Spleen (tissue), 7 donors: Measurements from ENCODE around the gene PRAMEF8.
"Not testable (repeated sequence)": the region's sequence is repeated elsewhere in the genome, so short reads cannot be mapped to it uniquely, and the experiment has no call there.

Source experiments
- CTCF ChIP-seq, 11 experiments: fragments of 200-600 bp in 7 of 11; fragments of 450-650 bp in 4 of 11; sonication (generic) in 4 of 11; IDR thresholded peaks in 8 of 11; conservative IDR thresholded peaks in 3 of 11; 1 replicate in 7 of 11; 2 replicates in 4 of 11; pipeline versions ENCODE4 v1.4.0 to v1.8.0; 2016 to 2021; ENCODE audit warnings: antibody characterized with exemption in 11 of 11, inconsistent platforms in 4 of 11, mild to moderate bottlenecking in 1 of 11
- POLR2A ChIP-seq, 3 donors: fragments of 450-650 bp; IDR thresholded peaks; one replicate each; pipeline ENCODE4 v1.5.1; 2017; ENCODE audit warnings: antibody characterized with exemption in 3 of 3, mild to moderate bottlenecking in 1 of 3
- POLR2AphosphoS5 ChIP-seq, 3 donors: sonication (generic); formaldehyde crosslinking; IDR thresholded peaks; one replicate each; pipeline ENCODE4 v1.5.1; 2017; ENCODE audit warnings: antibody characterized with exemption in 3 of 3
- donor health status: DM: no; HTN: no; CAD: no; lungs with moderate emphysema.
- donor health status: DM: no; HTN: no; CAD: no.
- donor health status: DM: no; HTN: no; CAD: no.

DNA sequence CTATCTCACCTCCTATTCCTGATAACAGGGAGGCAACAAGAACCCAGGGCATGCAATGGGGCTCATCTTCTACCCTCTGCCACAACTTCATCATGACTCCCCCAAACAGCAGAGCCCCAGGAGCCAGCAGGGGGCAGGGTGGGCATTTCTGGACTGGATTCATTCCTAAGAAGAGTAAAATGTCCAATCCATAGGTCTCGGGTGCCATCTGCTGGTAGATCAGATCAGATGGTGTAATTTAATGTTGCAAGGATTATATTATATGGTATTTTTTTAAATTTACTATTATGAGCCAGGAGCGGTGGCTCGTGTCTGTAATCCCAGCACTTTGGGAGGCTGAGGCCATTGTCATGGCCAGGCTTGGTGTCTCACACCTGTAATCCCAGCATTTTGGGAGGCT lies 19.8 kb downstream of the PRAMEF8 start:
- TF ChIP-seq CTCF (IDR thresholded peaks at IDR 0.05 in 8 of 11, conservative IDR thresholded peaks at IDR 0.05 in 3 of 11); POLR2A (IDR thresholded peaks at IDR 0.05); POLR2AphosphoS5 (IDR thresholded peaks at IDR 0.05): not testable (repeated sequence)
